H9 (cell line): ENCODE data around the gene ABHD11. TPM values are rescaled to one million over a fixed set of nuclear protein-coding genes. Genes with fewer than 3 reads are reported as not detected.
"Not testable (repeated sequence)": the region's sequence is repeated elsewhere in the genome, so short reads cannot be mapped to it uniquely, and the experiment has no call there.

ENCODE experiments used
- DNase-seq: peaks from one replicate; pipeline ENCODE4 v3.0.0-alpha.2; 2017
- H2AFZ ChIP-seq: one replicate; pipeline ENCODE4 v1.6.1; 2013; ENCODE audit warnings: mild to moderate bottlenecking, low read length, control low read depth, moderate library complexity
- H2AK5ac ChIP-seq: 2 replicates; pipeline ENCODE4 v1.6.1; 2013; ENCODE audit warnings: low read length, control low read depth, mixed read lengths; ENCODE audit not compliant: insufficient read length
- H2BK120ac ChIP-seq: one replicate; pipeline ENCODE4 v1.6.1; 2013; ENCODE audit warnings: low read depth, mild to moderate bottlenecking, low read length, control low read depth, inconsistent platforms; ENCODE audit not compliant: poor library complexity, severe bottlenecking
- H2BK12ac ChIP-seq: 2 replicates; pipeline ENCODE4 v1.6.1; 2013; ENCODE audit warnings: low read length, control low read depth, mixed read lengths, low read depth; ENCODE audit not compliant: insufficient read length
- H2BK15ac ChIP-seq: 2 replicates; pipeline ENCODE4 v1.6.1; 2013; ENCODE audit warnings: low read depth, low read length, control low read depth
- H2BK20ac ChIP-seq: one replicate; pipeline ENCODE4 v1.6.1; 2013; ENCODE audit warnings: low read depth, mild to moderate bottlenecking, low read length, control low read depth, inconsistent platforms; ENCODE audit not compliant: poor library complexity, severe bottlenecking
- H2BK5ac ChIP-seq: 2 replicates; pipeline ENCODE4 v1.6.1; 2013; ENCODE audit warnings: low read length, control low read depth, mixed read lengths; ENCODE audit not compliant: insufficient read length
- H3K14ac ChIP-seq: 2 replicates; pipeline ENCODE4 v1.6.1; 2013; ENCODE audit warnings: low read length, control low read depth; ENCODE audit not compliant: insufficient read depth
- H3K18ac ChIP-seq: 2 replicates; pipeline ENCODE4 v1.6.1; 2013; ENCODE audit warnings: low read depth, mild to moderate bottlenecking, mixed read lengths, low read length, control low read depth; ENCODE audit not compliant: insufficient read length
- H3K23ac ChIP-seq: 2 replicates; pipeline ENCODE4 v1.6.1; 2013; ENCODE audit warnings: low read length, control low read depth, mixed read lengths, low read depth; ENCODE audit not compliant: insufficient read length
- H3K23me2 ChIP-seq: 2 replicates; pipeline ENCODE4 v1.6.1; 2013; ENCODE audit warnings: low read depth, mild to moderate bottlenecking, mixed read lengths, low read length, control low read depth; ENCODE audit not compliant: insufficient read length, poor library complexity, severe bottlenecking
- H3K27ac ChIP-seq: 2 replicates; pipeline ENCODE4 v1.5.1; 2013; ENCODE audit warnings: low read length, control low read depth, mixed read lengths, low read depth; ENCODE audit not compliant: insufficient read length
- H3K27me3 ChIP-seq: 2 replicates; pipeline ENCODE4 v1.6.1; 2013; ENCODE audit warnings: low read length, control low read depth, inconsistent platforms; ENCODE audit not compliant: insufficient read depth
- H3K4ac ChIP-seq: 2 replicates; pipeline ENCODE4 v1.6.1; 2013; ENCODE audit warnings: low read depth, mild to moderate bottlenecking, control low read depth, inconsistent platforms, low read length, moderate library complexity
- H3K4me1 ChIP-seq: 2 replicates; pipeline ENCODE4 v1.6.1; 2013; ENCODE audit warnings: low read length, control low read depth, inconsistent platforms; ENCODE audit not compliant: insufficient read depth
- H3K4me2 ChIP-seq: 2 replicates; pipeline ENCODE4 v1.6.1; 2013; ENCODE audit warnings: low read length, control low read depth, mixed read lengths; ENCODE audit not compliant: insufficient read length, insufficient read depth
- H3K56ac ChIP-seq: 2 replicates; pipeline ENCODE4 v1.6.1; 2013; ENCODE audit warnings: low read depth, mild to moderate bottlenecking, mixed read lengths, low read length, control low read depth; ENCODE audit not compliant: insufficient read length
- H3K79me1 ChIP-seq: 2 replicates; pipeline ENCODE4 v1.6.1; 2013; ENCODE audit warnings: low read depth, mild to moderate bottlenecking, moderate library complexity, low read length, control low read depth, inconsistent platforms; ENCODE audit not compliant: insufficient read depth, poor library complexity, severe bottlenecking
- H3K79me2 ChIP-seq: 2 replicates; pipeline ENCODE4 v1.6.1; 2013; ENCODE audit warnings: low read length, control low read depth, inconsistent platforms; ENCODE audit not compliant: insufficient read depth
- H3K9ac ChIP-seq: 2 replicates; pipeline ENCODE4 v1.6.1; 2013; ENCODE audit warnings: low read length, control low read depth, mixed read lengths; ENCODE audit not compliant: insufficient read length; ENCODE audit errors: extremely low read depth
- H3K9me3 ChIP-seq: one replicate; pipeline ENCODE4 v1.6.1; 2013; ENCODE audit warnings: low read depth, low read length, inconsistent platforms; ENCODE audit not compliant: control insufficient read depth
- H3T11ph ChIP-seq: one replicate; pipeline ENCODE4 v1.6.1; 2013; ENCODE audit warnings: mild to moderate bottlenecking, low read length, control low read depth, inconsistent platforms
- H4K20me1 ChIP-seq: one replicate; pipeline ENCODE4 v1.6.1; 2013; ENCODE audit not compliant: control insufficient read depth, insufficient read length, insufficient read depth
- H4K5ac ChIP-seq: 2 replicates; pipeline ENCODE4 v1.6.1; 2013; ENCODE audit warnings: low read depth, mild to moderate bottlenecking, mixed read lengths, low read length, control low read depth; ENCODE audit not compliant: insufficient read length
- H4K8ac ChIP-seq: replicated peaks from 2 replicates; pipeline ENCODE4 v1.6.1; 2013; ENCODE audit warnings: low read length, control low read depth, mixed read lengths, low read depth; ENCODE audit not compliant: insufficient read length
- H4K91ac ChIP-seq: 2 replicates; pipeline ENCODE4 v1.6.1; 2013; ENCODE audit warnings: low read depth, mild to moderate bottlenecking, moderate library complexity, mixed read lengths, low read length, control low read depth; ENCODE audit not compliant: insufficient read length
- H3K27ac Mint-ChIP-seq, 3 experiments: 2 replicates in 2 of 3; 3 replicates in 1 of 3; pipeline ENCODE4 v1.8.0; 2020 to 2021; ENCODE audit warnings: mixed read lengths in 3 of 3, mild to moderate bottlenecking in 1 of 3, moderate library complexity in 1 of 3
- H3K27me3 Mint-ChIP-seq: 2 replicates; pipeline ENCODE4 v1.8.0; 2021; ENCODE audit warnings: low read depth, mild to moderate bottlenecking, moderate library complexity, mixed read lengths
- H3K36me3 Mint-ChIP-seq, 3 experiments: 2 replicates in 2 of 3; 3 replicates in 1 of 3; pipeline ENCODE4 v1.8.0; 2020 to 2021; ENCODE audit warnings: low read depth in 3 of 3, mixed read lengths in 3 of 3; ENCODE audit not compliant: insufficient read depth in 1 of 3
- H3K4me1 Mint-ChIP-seq, 2 experiments: 2 replicates each; pipeline ENCODE4 v1.8.0; 2020; ENCODE audit warnings: mixed read lengths in 2 of 2
- H3K4me3 Mint-ChIP-seq, 2 experiments: 2 replicates in 1 of 2; 3 replicates in 1 of 2; pipeline ENCODE4 v1.8.0; 2020 to 2021; ENCODE audit warnings: mild to moderate bottlenecking in 2 of 2, mixed read lengths in 2 of 2, moderate library complexity in 1 of 2
- H3K9me3 Mint-ChIP-seq, 2 experiments: 2 replicates in 1 of 2; 3 replicates in 1 of 2; pipeline ENCODE4 v1.8.0; 2020; ENCODE audit warnings: mild to moderate bottlenecking in 2 of 2, mixed read lengths in 2 of 2, moderate library complexity in 1 of 2
- CTCF ChIP-seq: fragments of 200-600 bp; sonication (generic); conservative IDR thresholded peaks from 3 replicates; pipeline ENCODE4 v1.8.0; 2021; ENCODE audit warnings: antibody characterized with exemption, mild to moderate bottlenecking
- WGBS: extraction: QIAGEN DNeasy Blood & Tissue Kit; methylation state at CpG from one replicate; pipeline ENCODE4 v1.1.7; 2013; ENCODE audit warnings: missing lambda C conversion rate, low lambda C conversion rate, mixed read lengths; ENCODE audit not compliant: insufficient read length; ENCODE audit errors: extremely low coverage; 5-methylcytosine and 5-hydroxymethylcytosine counted together
- total RNA-seq: library from RNA; stranded (reverse); gene quantifications from 2 replicates; pipeline ENCODE4 v1.2.1, GENCODE V29; 2021

ABHD11 gene
- total RNA-seq, 1 experiment from 2014 or later = 34.4 TPM

- no peak overlapping the region for H3K18ac ChIP-seq
- H2BK120ac ChIP-seq = no peak overlapping the region
- no CpG with 5 or more reads among the region's 6 CpGs for WGBS
- no peak for DNase-seq
- H4K8ac ChIP-seq = no peak overlapping the region
- H3K56ac ChIP-seq = no peak overlapping the region
- Mint-ChIP-seq H3K4me1 (peaks cover under 1 to 8% of the 10 kb centered on the region in 2 experiments; a peak in 3 of 4 replicates), H3K27ac (no peak overlapping the region), H3K9me3 (no peaks in the 10 kb centered on the region; a peak in 1 of 5 replicates), H3K4me3 (no peak overlapping the region), H3K36me3 (no peaks in the 10 kb centered on the region; a peak in 1 of 7 replicates), H3K27me3 (peaks cover 38% of the 10 kb centered on the region)
- H2BK12ac ChIP-seq = no peak overlapping the region
- H3K4me2 ChIP-seq = no peak overlapping the region
- no peaks in the 10 kb centered on the region for H3K9me3 ChIP-seq
- no peaks in the 10 kb centered on the region for H3K4me1 ChIP-seq
- no peak overlapping the region for H3K27ac ChIP-seq
- no peak overlapping the region for H2BK5ac ChIP-seq
- no peak overlapping the region for H3K9ac ChIP-seq
- no peak overlapping the region for H3T11ph ChIP-seq
- no peak overlapping the region for H3K14ac ChIP-seq
- H2AFZ ChIP-seq = no peak overlapping the region
- no peak overlapping the region for H3K23ac ChIP-seq
- H3K27me3 ChIP-seq = peaks cover 3% of the 10 kb centered on the region; the same call in 1 of the 2 replicates
- TF ChIP-seq CTCF = no peak
- H4K20me1 ChIP-seq = no peaks in the 10 kb centered on the region
- H3K79me1 ChIP-seq = no peaks in the 10 kb centered on the region
- H4K5ac ChIP-seq = no peak overlapping the region
- H2AK5ac ChIP-seq = no peak overlapping the region
- H3K79me2 ChIP-seq = no peaks in the 10 kb centered on the region
- H2BK15ac ChIP-seq = no peak overlapping the region
- no peak overlapping the region for H2BK20ac ChIP-seq
- no peak overlapping the region for H4K91ac ChIP-seq
- peaks cover 9% of the 10 kb centered on the region for H3K23me2 ChIP-seq
- H3K4ac ChIP-seq = no peak overlapping the region
Observed at GRCh38 chr7:73722785-73723184, 15.8 kb downstream of the ABHD11 start.

DNA sequence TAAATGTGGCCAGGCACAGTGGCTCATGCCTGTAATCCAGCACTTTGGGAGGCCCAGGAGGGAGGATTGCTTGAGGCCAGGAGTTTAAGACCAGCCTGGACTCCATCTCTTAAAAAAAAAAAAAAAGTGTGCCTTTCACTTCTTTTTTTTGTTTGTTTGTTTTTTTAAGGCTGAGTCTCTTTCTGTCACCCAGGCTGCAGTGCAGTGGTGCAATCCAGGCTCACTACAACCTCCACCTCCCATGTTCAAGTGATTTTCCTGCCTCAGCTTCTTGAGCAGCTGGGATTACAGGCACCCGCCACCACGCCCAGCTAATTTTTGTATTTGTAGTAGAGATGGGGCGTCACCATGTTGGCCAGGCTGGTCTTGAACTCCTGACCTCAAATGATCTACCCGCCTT is 16.4 kb downstream of the ABHD11 start:
- H2BK5ac ChIP-seq, DNase-seq, H2BK12ac ChIP-seq, H3K27ac Mint-ChIP-seq, H3K4ac ChIP-seq, H3K79me1 ChIP-seq, H2BK15ac ChIP-seq, H4K20me1 ChIP-seq, H3K27me3 ChIP-seq, H3K4me1 Mint-ChIP-seq, H2BK20ac ChIP-seq, H3K27ac ChIP-seq, H4K5ac ChIP-seq, H3K23ac ChIP-seq, H3K9ac ChIP-seq, H3K9me3 Mint-ChIP-seq, H3T11ph ChIP-seq, H2AFZ ChIP-seq, H3K14ac ChIP-seq, H3K79me2 ChIP-seq, H3K4me3 Mint-ChIP-seq, H3K23me2 ChIP-seq, H2BK120ac ChIP-seq, H3K4me2 ChIP-seq, H3K56ac ChIP-seq, H4K8ac ChIP-seq, H3K36me3 Mint-ChIP-seq, H3K18ac ChIP-seq, H3K4me1 ChIP-seq, H3K9me3 ChIP-seq, H2AK5ac ChIP-seq, H4K91ac ChIP-seq: not testable (repeated sequence)
- peaks cover 40% of the 10 kb centered on the region for H3K27me3 Mint-ChIP-seq
- no CpG with 5 or more reads among the region's 4 CpGs for WGBS
